GM21526 (cell line): ENCODE data around the gene ISG20L2.

ENCODE experiments used
- ATAC-seq: cut with Tn5 transposase; IDR thresholded peaks from one replicate; pipeline ENCODE4 v1.9.1; 2021; ENCODE audit warnings: moderate library complexity; ENCODE audit not compliant: unreplicated experiment, low FRiP score

The ISG20L2 gene

GRCh38 chr1:156707417-156708217 lies 20.9 kb downstream of the ISG20L2 start:
- no peak for ATAC-seq

- no peak for ATAC-seq
Measured at GRCh38 chr1:156706657-156707416, 21.7 kb downstream of the ISG20L2 start.

DNA sequence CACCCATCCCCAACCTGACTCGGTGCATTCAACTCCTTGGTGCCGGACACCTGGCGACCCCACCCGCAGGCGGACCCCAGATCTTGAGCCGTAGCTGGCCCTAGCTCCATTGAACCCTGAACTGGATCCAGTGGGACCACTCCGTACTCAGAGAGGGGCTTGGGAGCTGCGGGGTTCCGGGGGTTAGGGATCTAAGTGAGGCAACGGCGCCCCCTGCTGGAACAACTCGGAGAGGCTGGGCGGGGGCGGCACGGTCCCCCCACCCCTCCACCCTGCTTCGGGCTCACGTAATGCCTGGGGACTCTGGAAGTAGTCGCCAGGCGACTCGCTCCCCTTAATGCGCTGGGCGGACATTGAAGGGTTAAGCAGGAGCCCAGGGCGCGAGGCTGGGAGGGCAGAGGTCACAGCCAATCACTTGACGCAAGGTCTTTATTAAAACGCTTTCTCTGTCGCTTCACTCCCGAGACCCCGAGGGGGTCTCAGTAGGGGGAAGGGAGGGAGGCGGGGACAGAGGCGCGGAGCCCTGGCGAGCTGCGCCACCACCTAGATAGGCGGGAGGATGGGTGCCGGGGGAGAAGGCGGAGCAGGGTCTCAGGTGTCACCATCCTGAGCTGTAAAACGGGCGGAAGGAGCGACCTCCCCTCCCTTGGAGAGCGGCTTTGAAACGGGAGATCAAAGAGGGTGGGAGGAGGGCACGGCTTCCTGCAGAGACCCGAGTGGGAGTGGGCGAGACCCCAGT lies 22.5 kb downstream of the ISG20L2 start:
- ATAC-seq, result no peak

- ATAC-seq, result no peak
Measured at GRCh38 chr1:156705321-156705917, 23.1 kb downstream of the ISG20L2 start, which contains the start of gene CRABP2. Gene CRABP2 (minus strand): TSS chr1:156705583. CDS start chr1:156705446, 137 bp downstream.

- ATAC-seq, result no peak
Measured at GRCh38 chr1:156704930-156705320, 23.6 kb downstream of the ISG20L2 start.

DNA sequence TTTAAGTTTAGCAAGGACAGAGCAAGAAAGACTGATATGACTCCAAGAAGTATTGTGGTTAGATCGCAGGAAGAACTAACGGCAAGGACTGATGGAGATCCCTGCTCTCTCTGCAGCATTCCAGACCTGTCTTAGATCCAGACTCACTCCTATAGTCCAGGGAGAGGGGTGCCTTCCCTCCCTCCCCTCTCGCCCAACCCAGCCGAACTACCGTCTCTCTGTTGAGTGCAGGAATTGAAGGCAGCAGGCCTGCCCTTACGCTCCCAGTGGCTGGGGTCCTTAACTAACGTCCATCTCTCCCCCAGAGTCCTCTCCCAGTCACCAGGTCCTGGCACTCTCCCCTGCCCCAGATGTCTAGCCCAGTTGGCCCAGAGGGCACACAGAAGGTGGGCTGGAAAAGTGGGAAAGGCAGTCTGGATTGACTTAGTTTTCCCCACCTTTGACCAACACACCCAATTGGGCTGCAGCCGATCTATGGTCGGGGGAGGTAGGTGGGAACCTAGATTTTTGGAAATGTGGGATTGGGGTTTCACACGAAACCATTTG lies 24.3 kb downstream of the ISG20L2 start:
- ATAC-seq, result no peak

DNA sequence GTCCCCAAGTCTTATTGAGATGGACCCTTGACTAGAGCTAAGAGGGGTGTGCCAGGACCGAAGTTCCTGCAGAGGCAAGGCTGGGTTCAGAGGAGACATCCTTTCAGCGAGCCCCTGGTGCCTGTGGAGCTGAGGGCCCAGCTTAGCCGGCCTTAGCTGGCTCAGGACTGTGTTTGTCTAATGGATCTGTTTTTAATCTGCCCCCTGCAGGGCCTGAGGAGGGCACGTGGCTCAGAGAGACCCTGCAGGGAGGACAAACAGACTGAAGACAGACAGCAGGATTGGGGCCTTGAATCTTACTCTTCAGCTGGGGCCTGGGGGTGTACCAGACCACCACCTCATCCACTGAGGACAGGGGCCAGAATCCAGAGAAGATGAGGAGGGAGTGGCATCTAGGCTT lies 24.8 kb downstream of the ISG20L2 start:
- no peak for ATAC-seq

DNA sequence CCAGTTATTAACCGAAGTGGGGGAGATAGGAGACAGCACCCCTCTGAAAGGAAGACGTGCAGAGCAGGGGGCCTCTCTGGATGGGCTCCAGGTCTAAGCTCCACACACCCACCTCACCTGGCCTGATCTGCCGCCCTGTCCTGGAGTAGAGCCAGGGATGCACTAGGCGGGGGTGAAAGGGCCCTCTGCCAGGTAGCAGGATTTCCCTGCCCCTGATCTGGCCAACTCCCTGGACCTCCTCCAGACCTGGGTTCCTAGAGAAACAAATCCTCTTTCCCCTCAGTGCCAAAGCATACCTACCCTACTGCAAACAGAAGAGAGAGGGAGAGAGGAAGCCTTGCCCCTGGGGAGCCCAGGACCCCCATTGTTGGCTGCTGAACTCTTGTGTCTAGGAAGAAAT lies 25.2 kb downstream of the ISG20L2 start:
- ATAC-seq, result no peak

GRCh38 chr1:156700736-156701531 lies 27.6 kb downstream of the ISG20L2 start:
- ATAC-seq, result no peak

- no peak for ATAC-seq
Measured at GRCh38 chr1:156698995-156699394, 29.6 kb downstream of the ISG20L2 start.

GRCh38 chr1:156697481-156697880 lies 31.1 kb downstream of the ISG20L2 start:
- ATAC-seq, result no peak

- ATAC-seq, result no peak
Measured at GRCh38 chr1:156696755-156697154, 31.8 kb downstream of the ISG20L2 start.

GRCh38 chr1:156694690-156694962 lies 33.9 kb downstream of the ISG20L2 start:
- ATAC-seq, result no peak

- no peak for ATAC-seq
Measured at GRCh38 chr1:156693848-156694689, 34.5 kb downstream of the ISG20L2 start.

DNA sequence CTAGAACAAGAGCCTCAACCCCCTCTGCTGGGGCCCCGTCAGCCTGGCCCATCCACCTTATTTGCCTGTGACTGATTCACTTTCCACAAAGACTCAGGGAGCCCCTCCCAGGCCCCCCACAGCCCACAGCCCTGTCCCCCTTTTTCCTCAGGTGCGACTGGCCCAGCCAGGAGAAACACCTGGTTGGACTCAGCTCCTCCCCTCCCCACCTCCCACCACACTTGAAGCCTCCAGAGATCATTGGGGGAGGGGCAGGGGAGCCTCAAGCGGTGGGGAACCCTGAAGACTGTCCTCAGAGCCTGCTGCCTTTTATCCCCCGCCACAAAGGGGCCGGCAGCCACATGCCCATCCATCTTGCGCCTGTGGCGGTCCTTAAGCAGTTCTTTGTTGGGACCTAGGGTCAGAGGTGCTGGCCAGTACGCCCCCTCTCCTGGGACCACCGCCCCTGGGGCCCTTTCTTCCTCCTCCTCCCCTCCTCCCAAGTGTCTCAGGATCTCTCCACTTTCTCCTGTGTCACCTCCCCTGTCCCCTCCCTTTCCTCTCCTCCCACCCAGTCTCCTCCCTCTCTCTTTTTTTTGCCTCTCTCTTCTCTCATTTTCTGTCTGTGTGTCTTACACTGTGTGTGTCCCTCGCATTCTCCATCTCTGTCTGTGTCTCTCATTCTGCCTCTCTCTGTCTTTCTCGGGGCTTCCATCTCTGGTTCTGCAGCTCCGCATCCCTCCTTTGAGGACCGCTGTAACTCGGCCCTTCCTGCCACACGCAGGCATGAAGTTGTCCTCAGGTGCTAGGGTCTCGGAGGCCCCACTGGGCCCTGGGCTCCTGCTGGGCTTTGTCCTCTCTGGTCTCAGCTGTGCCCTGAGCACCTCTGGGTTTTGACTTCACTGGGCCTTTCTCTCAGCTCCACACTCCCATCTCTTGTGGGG lies 35.4 kb downstream of the ISG20L2 start:
- ATAC-seq, result no peak

DNA sequence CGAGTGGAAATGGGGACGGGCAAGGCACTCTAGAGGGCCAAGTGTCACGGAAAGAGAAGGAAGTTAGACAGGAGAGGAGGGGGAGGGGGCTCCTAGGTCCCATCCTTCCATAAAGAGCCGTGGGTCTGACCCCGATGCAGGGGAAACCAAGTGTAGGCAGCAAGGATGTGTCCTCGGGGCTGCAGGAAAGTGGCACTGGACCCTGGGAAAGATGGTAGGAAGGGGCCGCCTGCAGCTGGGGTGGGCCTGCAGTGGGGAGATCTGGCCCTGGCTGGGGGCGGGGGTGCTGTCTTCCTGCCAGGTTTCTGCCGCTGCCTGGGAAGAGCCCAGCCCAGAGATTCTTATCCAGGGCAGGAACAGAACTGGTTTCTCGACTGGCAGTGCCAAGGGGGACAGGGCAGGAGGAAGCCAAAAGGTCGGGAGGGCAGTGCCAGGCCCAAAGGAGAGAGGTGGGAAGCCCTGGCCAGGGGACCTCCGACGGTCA lies 36.1 kb downstream of the ISG20L2 start:
- ATAC-seq, result no peak

DNA sequence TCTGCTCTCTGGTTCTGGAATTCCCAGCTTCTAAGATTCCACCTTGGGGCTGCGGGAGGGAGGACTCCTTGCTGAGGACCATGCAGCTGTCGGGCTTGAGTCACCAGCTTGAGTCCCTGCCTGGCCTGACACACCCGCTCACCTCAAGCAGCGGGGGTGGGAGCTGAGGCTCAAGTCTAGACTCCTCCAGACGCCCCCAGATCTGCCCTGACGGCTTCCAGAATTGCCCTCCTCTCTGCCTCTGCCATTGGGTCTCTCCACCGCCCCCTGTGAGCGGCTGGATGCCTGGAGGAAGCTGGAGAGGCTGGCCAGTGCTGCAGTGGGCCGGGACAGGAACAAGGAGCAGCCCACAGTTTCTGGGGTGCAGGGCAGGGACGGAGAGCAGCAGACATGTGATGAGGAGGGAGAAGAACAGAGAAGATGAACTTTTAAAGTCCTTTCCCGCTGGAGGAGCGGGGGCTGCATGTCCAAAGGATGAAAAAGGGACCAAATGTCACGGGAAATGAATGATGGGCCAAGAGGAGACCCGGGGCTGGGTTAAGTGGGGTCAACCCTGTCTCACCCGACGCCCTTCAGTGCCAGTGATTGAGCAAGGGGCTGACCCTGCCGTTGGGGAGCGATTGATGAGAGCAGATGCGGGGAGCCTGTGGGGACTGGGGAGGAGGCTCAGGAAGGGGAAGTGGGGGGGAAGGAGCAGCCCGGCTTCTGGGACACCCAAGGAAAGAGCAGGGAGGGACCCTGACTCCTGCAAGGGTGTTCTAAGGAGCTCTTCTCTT lies 36.7 kb downstream of the ISG20L2 start:
- ATAC-seq, result no peak
